ENCODE data around the gene HBD. TPM values are rescaled to one million over a fixed set of nuclear protein-coding genes. Genes with fewer than 3 reads are reported as not detected.

The HBD gene
- total RNA-seq, 1 experiment from 2014 or later, result not detected

GRCh38 chr11:5242933-5243815 is 8.9 kb upstream of the HBD start:
- no peaks in the 10 kb centered on the region for H3K4me1 ChIP-seq (ENCODE audit: control insufficient read depth, insufficient read depth, low read length)
- peaks cover 4% of the 10 kb centered on the region; the same call in 1 of the 2 replicates for H3K27me3 ChIP-seq (ENCODE audit: control insufficient read depth, insufficient read depth, low read length)
- H3K9me3 ChIP-seq (ENCODE audit: control insufficient read depth, insufficient read depth, low read depth, low read length), result no peaks in the 10 kb centered on the region
- no peaks in the 10 kb centered on the region for H3K36me3 ChIP-seq (ENCODE audit: control insufficient read depth, insufficient read depth, low read length)
- no peak overlapping the region for H3K27ac ChIP-seq (ENCODE audit: low read length)
- H3K4me3 ChIP-seq (ENCODE audit: low read depth in 2 of 2, low read length in 2 of 2), result no peak overlapping the region
- no peak for ATAC-seq
- no peak for TF ChIP-seq REST (IDR thresholded peaks at IDR 0.05; ENCODE audit: insufficient read depth in 1 of 2, low read depth in 2 of 2, low read length in 1 of 2)
- TF ChIP-seq TCF7L2 (IDR thresholded peaks at IDR 0.05; ENCODE audit: low read depth, low read length), result no peak
- no peak for TF ChIP-seq SIN3A (IDR thresholded peaks at IDR 0.05; ENCODE audit: borderline replicate concordance, insufficient read depth, low read depth, low read length)
- TF ChIP-seq CTCF (IDR thresholded peaks at IDR 0.05), result no peak
- no peak for TF ChIP-seq POLR2AphosphoS5 (IDR thresholded peaks at IDR 0.05; ENCODE audit: low read depth, low read length)
- ChIA-PET POLR2A (no interaction called here), CTCF (interaction anchor here (0.6 kb wide), 1 partner anchor 357 kb away, joined by 3 read pairs; no protein-coding TSS in a partner anchor)
- no TSS peak for BruUV-seq (replicated peaks)
- in situ Hi-C loops (cut with HindIII; ENCODE audit: low pct_unique_long_range_greater_than_20kb, low sequenced_read_pairs), result no loop called here
- DNase-seq (ENCODE audit: low read depth, low spot score), result no peak
- intact Hi-C loops (cut with micrococcal nuclease; ENCODE audit: unreplicated experiment), result no loop called here

GRCh38 chr11:5242208-5242607 is 7.9 kb upstream of the HBD start:
- ATAC-seq (no peak), DNase-seq (ENCODE audit: low read depth, low spot score) (no peak)
- H3K4me1 ChIP-seq (ENCODE audit: control insufficient read depth, insufficient read depth, low read length), result no peaks in the 10 kb centered on the region
- intact Hi-C loops (cut with micrococcal nuclease; ENCODE audit: unreplicated experiment), result no loop called here
- no peaks in the 10 kb centered on the region for H3K36me3 ChIP-seq (ENCODE audit: control insufficient read depth, insufficient read depth, low read length)
- no peak overlapping the region for H3K4me3 ChIP-seq (ENCODE audit: low read depth in 2 of 2, low read length in 2 of 2)
- CTCF ChIA-PET, result interaction anchor here (0.6 kb wide), 1 partner anchor 358 kb away, joined by 3 read pairs; no protein-coding TSS in a partner anchor
- peaks cover 4% of the 10 kb centered on the region; the same call in 1 of the 2 replicates for H3K27me3 ChIP-seq (ENCODE audit: control insufficient read depth, insufficient read depth, low read length)
- no peak for TF ChIP-seq TCF7L2 (IDR thresholded peaks at IDR 0.05; ENCODE audit: low read depth, low read length)
- no peak for TF ChIP-seq SIN3A (IDR thresholded peaks at IDR 0.05; ENCODE audit: borderline replicate concordance, insufficient read depth, low read depth, low read length)
- no peak for TF ChIP-seq CTCF (IDR thresholded peaks at IDR 0.05)
- TF ChIP-seq POLR2AphosphoS5 (IDR thresholded peaks at IDR 0.05; ENCODE audit: low read depth, low read length), result no peak
- no peak for TF ChIP-seq REST (IDR thresholded peaks at IDR 0.05; ENCODE audit: insufficient read depth in 1 of 2, low read depth in 2 of 2, low read length in 1 of 2)
- no TSS peak for BruUV-seq (replicated peaks)
- H3K27ac ChIP-seq (ENCODE audit: low read length), result no peak overlapping the region
- in situ Hi-C loops (cut with HindIII; ENCODE audit: low pct_unique_long_range_greater_than_20kb, low sequenced_read_pairs), result no loop called here
- H3K9me3 ChIP-seq (ENCODE audit: control insufficient read depth, insufficient read depth, low read depth, low read length), result no peaks in the 10 kb centered on the region
- POLR2A ChIA-PET, result no interaction called here
